MCF 10A (cell line): ENCODE data around the gene CEP120. TPM values are rescaled to one million over a fixed set of nuclear protein-coding genes. Genes with fewer than 3 reads are reported as not detected.

Source experiments
- BruUV-seq: library from RNA; stranded (reverse); fragments of 400-500 nt; replicated peaks from 2 replicates; lab custom pipeline; 2021; lab: Mats Ljungman, UMichigan
- CTCF ChIA-PET: fragments of 300-600 bp; sonication (Branson Sonifier 250); formaldehyde crosslinking; extraction: SDS; loops from one replicate; lab custom pipeline; 2021; ENCODE audit warnings: antibody characterized with exemption, inconsistent platforms; lab: Yijun Ruan, JAX
- POLR2A ChIA-PET: fragments of 300-600, 350-650 bp; sonication (Branson Sonifier 250); formaldehyde crosslinking; extraction: SDS; loops from one replicate; lab custom pipeline; 2020; ENCODE audit warnings: antibody characterized with exemption, inconsistent platforms; lab: Yijun Ruan, JAX
- DNase-seq: peaks from one replicate; pipeline ENCODE4 v3.0.0-alpha.2; 2018; ENCODE audit not compliant: unreplicated experiment
- H3K27ac Mint-ChIP-seq: one replicate; pipeline ENCODE4 v1.8.0; 2022; ENCODE audit warnings: mild to moderate bottlenecking, low read depth, mixed read lengths; ENCODE audit not compliant: unreplicated experiment
- H3K27me3 Mint-ChIP-seq: one replicate; pipeline ENCODE4 v1.8.0; 2022; ENCODE audit warnings: mixed read lengths; ENCODE audit not compliant: insufficient read depth, unreplicated experiment
- H3K36me3 Mint-ChIP-seq: one replicate; pipeline ENCODE4 v1.8.0; 2022; ENCODE audit warnings: mild to moderate bottlenecking, moderate library complexity, mixed read lengths; ENCODE audit not compliant: insufficient read depth, unreplicated experiment
- H3K4me1 Mint-ChIP-seq: one replicate; pipeline ENCODE4 v1.8.0; 2022; ENCODE audit warnings: mixed read lengths; ENCODE audit not compliant: insufficient read depth, unreplicated experiment
- H3K4me3 Mint-ChIP-seq: one replicate; pipeline ENCODE4 v1.8.0; 2022; ENCODE audit warnings: mild to moderate bottlenecking, moderate library complexity, mixed read lengths; ENCODE audit not compliant: unreplicated experiment
- H3K9me3 Mint-ChIP-seq: one replicate; pipeline ENCODE4 v1.8.0; 2022; ENCODE audit warnings: mixed read lengths; ENCODE audit not compliant: unreplicated experiment
- CTCF ChIP-seq: fragments of 200-600 bp; IDR thresholded peaks from one replicate; pipeline ENCODE4 v1.8.0; 2022; ENCODE audit warnings: antibody characterized with exemption, mild to moderate bottlenecking; ENCODE audit not compliant: unreplicated experiment
- intact Hi-C: fragments of 100-400 bp; cut with micrococcal nuclease; formaldehyde crosslinking; loops from 2 replicates; pipeline ENCODE4 v1.14.1; 2022
- total RNA-seq: library from RNA; stranded (reverse); gene quantifications from 2 replicates; pipeline ENCODE4 v1.2.3, GENCODE V29; 2022

The CEP120 gene
- total RNA-seq, 1 experiment from 2014 or later, result 54.5 TPM

- ChIA-PET POLR2A (no interaction called here), CTCF (no interaction called here)
- Mint-ChIP-seq H3K36me3 (no peaks in the 10 kb centered on the region), H3K4me1 (no peaks in the 10 kb centered on the region), H3K4me3 (no peak overlapping the region), H3K27me3 (peaks cover 27% of the 10 kb centered on the region), H3K9me3 (no peaks in the 10 kb centered on the region), H3K27ac (no peak overlapping the region)
- DNase-seq, result no peak
- BruUV-seq, result no TSS peak
- no peak for TF ChIP-seq CTCF
- intact Hi-C loops, result no loop called here
Observed at GRCh38 chr5:123299136-123299535, 124.1 kb downstream of the CEP120 start.

GRCh38 chr5:123298335-123299030, 124.7 kb downstream of the CEP120 start:
- H3K36me3 Mint-ChIP-seq, result no peaks in the 10 kb centered on the region
- no peak for TF ChIP-seq CTCF
- H3K4me3 Mint-ChIP-seq, result no peak overlapping the region
- H3K9me3 Mint-ChIP-seq, result no peaks in the 10 kb centered on the region
- H3K27me3 Mint-ChIP-seq, result peaks cover 27% of the 10 kb centered on the region
- no peak overlapping the region for H3K27ac Mint-ChIP-seq
- ChIA-PET CTCF (interaction anchor here (0.8 kb wide), 1 partner anchor 9 kb away, joined by 5 read pairs; no protein-coding TSS in a partner anchor), POLR2A (no interaction called here)
- DNase-seq, result no peak
- no peaks in the 10 kb centered on the region for H3K4me1 Mint-ChIP-seq
- no TSS peak for BruUV-seq
- intact Hi-C loops, result no loop called here

- Mint-ChIP-seq H3K4me3 (no peak overlapping the region), H3K4me1 (no peaks in the 10 kb centered on the region)
Observed at GRCh38 chr5:123297866-123298265, 125.3 kb downstream of the CEP120 start.

More at GRCh38 chr5:123297866-123298265, 125.3 kb downstream of the CEP120 start:
- H3K27ac Mint-ChIP-seq, result no peak overlapping the region
- no peaks in the 10 kb centered on the region for H3K36me3 Mint-ChIP-seq
- intact Hi-C loops, result no loop called here
- H3K9me3 Mint-ChIP-seq, result no peaks in the 10 kb centered on the region
- peaks cover 27% of the 10 kb centered on the region for H3K27me3 Mint-ChIP-seq
- BruUV-seq, result no TSS peak
- CTCF ChIA-PET, result interaction anchor here (0.8 kb wide), 1 partner anchor 10 kb away, joined by 5 read pairs; no protein-coding TSS in a partner anchor
- POLR2A ChIA-PET, result no interaction called here
- DNase-seq, result no peak
- TF ChIP-seq CTCF, result no peak
